Progenitor cell of endocrine pancreas (in vitro differentiated cells): Measurements from ENCODE around the gene CENPVL1. TPM values are rescaled to one million over a fixed set of nuclear protein-coding genes. Genes with fewer than 3 reads are reported as not detected.

Source experiments
- DNase-seq: peaks from one replicate; pipeline ENCODE4 v3.0.0; 2021; ENCODE audit warnings: low spot score; ENCODE audit not compliant: unreplicated experiment
- H3K27ac Mint-ChIP-seq: 2 replicates; pipeline ENCODE4 v1.8.0; 2021; ENCODE audit warnings: mild to moderate bottlenecking, moderate library complexity, mixed read lengths
- H3K27me3 Mint-ChIP-seq: 2 replicates; pipeline ENCODE4 v1.8.0; 2021; ENCODE audit warnings: mixed read lengths
- H3K36me3 Mint-ChIP-seq: 2 replicates; pipeline ENCODE4 v1.8.0; 2022; ENCODE audit warnings: mixed read lengths; ENCODE audit not compliant: insufficient read depth
- H3K4me1 Mint-ChIP-seq: 2 replicates; pipeline ENCODE4 v1.8.0; 2021; ENCODE audit warnings: low read depth, mixed read lengths
- H3K4me3 Mint-ChIP-seq: 2 replicates; pipeline ENCODE4 v1.8.0; 2021; ENCODE audit warnings: low read depth, mild to moderate bottlenecking, moderate library complexity, mixed read lengths
- H3K9me3 Mint-ChIP-seq: 2 replicates; pipeline ENCODE4 v1.8.0; 2021; ENCODE audit warnings: low read depth, mixed read lengths
- total RNA-seq: library from RNA; stranded (reverse); gene quantifications from 2 replicates; pipeline ENCODE4 v1.2.1, GENCODE V29; 2021
- TF ChIP-seq, protein P1 (sequence below): fragments of 200-600 bp; sonication (generic); IDR thresholded peaks from one replicate; pipeline ENCODE4 v1.5.0; 2021; ENCODE audit warnings: antibody characterized with exemption, mild to moderate bottlenecking; ENCODE audit not compliant: unreplicated experiment

CENPVL1 gene
- total RNA-seq, 1 donor from 2014 or later = 1.4 TPM

DNA sequence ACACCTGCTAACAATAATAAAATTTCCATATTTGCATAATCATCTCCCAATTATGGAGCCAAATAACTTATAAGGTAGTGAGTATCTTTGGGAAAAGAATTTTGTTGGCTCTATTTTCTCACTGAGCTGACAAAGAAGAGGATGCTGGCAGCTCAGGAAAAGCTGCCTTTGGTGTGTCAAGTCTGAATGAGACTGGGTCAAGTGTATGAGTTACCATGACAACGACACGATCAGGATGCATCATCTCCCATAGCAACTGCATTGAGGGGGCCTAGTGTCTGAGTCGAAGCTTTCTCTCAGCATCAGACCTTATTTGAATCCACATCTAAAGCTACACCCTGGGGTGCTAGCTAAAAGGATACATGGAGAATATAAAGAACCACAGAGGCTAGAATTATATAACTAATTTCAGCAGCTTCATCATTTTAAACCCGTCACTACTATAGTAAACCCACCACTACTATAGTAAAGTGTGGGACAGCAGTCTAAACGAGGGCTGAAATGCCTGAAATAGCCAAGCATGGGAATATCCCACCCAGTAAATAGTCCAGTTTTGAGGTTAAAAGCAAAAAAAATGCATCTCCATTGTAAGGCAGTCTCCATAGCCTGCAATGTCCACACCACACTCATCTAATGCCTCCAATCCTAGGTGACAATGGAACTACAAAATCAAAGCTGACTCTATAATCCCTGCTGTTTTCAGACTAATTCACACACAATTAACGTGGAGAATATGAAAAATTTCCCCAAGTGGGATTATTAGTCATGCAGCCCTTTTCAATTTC lies 48.9 kb downstream of the CENPVL1 start:
- H3K27ac Mint-ChIP-seq = no peak overlapping the region
- H3K4me1 Mint-ChIP-seq = no peaks in the 10 kb centered on the region
- DNase-seq = no peak
- TF ChIP-seq, protein P1, sequence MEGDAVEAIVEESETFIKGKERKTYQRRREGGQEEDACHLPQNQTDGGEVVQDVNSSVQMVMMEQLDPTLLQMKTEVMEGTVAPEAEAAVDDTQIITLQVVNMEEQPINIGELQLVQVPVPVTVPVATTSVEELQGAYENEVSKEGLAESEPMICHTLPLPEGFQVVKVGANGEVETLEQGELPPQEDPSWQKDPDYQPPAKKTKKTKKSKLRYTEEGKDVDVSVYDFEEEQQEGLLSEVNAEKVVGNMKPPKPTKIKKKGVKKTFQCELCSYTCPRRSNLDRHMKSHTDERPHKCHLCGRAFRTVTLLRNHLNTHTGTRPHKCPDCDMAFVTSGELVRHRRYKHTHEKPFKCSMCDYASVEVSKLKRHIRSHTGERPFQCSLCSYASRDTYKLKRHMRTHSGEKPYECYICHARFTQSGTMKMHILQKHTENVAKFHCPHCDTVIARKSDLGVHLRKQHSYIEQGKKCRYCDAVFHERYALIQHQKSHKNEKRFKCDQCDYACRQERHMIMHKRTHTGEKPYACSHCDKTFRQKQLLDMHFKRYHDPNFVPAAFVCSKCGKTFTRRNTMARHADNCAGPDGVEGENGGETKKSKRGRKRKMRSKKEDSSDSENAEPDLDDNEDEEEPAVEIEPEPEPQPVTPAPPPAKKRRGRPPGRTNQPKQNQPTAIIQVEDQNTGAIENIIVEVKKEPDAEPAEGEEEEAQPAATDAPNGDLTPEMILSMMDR = no peak
- no peaks in the 10 kb centered on the region for H3K9me3 Mint-ChIP-seq
- H3K4me3 Mint-ChIP-seq = no peak overlapping the region
- no peaks in the 10 kb centered on the region for H3K27me3 Mint-ChIP-seq
- H3K36me3 Mint-ChIP-seq = no peaks in the 10 kb centered on the region

DNA sequence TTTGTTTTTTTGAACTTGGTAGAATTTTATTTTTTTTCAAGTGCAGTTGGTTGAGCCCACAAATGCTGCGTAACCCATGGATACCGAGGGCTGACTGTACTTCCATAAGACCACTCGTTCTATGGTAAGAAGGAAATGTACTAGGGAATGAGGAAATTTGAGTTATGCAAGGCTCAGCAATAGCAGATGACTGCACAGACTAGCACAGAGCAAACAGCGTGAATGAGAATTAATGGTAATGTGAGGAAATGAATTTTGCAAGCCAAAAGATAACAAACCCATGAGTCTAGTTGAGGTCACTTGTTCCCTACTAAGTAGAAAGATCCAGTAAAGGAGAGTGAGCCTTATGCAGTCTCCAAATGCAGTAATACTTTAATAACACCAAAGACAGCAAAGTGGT lies 50.3 kb downstream of the CENPVL1 start:
- Mint-ChIP-seq H3K4me1 (no peaks in the 10 kb centered on the region), H3K4me3 (no peak overlapping the region), H3K27me3 (no peaks in the 10 kb centered on the region), H3K27ac (no peak overlapping the region), H3K9me3 (peaks cover 6% of the 10 kb centered on the region), H3K36me3 (no peaks in the 10 kb centered on the region)
- TF ChIP-seq, protein P1 = no peak
- no peak for DNase-seq

Other genes with a start within 250 kb of the CENPVL1 start
- gene NUDT11, start 213.9 kb upstream of the CENPVL1 start, total RNA-seq = 17.9 and 20.2 TPM in 2 replicates
- gene CENPVL3, start 91.6 kb upstream of the CENPVL1 start, total RNA-seq = 4.6 and 5.4 TPM in 2 replicates
- gene CENPVL2, start 27.7 kb upstream of the CENPVL1 start, total RNA-seq = 1.4 TPM in 2 replicates
- 20.2 and 21.2 TPM in 2 replicates for gene GSPT2, start 32.9 kb downstream of the CENPVL1 start, total RNA-seq
- 230 and 232 TPM in 2 replicates for gene MAGED1, start 183.1 kb downstream of the CENPVL1 start, total RNA-seq